HG02763 (cell line): Measurements from ENCODE around the gene SRR.
"Not testable (repeated sequence)": the region's sequence is repeated elsewhere in the genome, so short reads cannot be mapped to it uniquely, and the experiment has no call there.

Source experiments
- ATAC-seq: cut with Tn5 transposase; IDR thresholded peaks from one replicate; pipeline ENCODE4 v1.9.1; 2021; ENCODE audit warnings: mild to moderate bottlenecking, moderate library complexity; ENCODE audit not compliant: unreplicated experiment

SRR gene

GRCh38 chr17:2289878-2290478, 13.8 kb upstream of the SRR start:
- ATAC-seq, result no peak

- ATAC-seq, result no peak
Measured at GRCh38 chr17:2292100-2292499, 11.7 kb upstream of the SRR start.

- ATAC-seq, result no peak
Measured at GRCh38 chr17:2295575-2295974, 8.2 kb upstream of the SRR start.

GRCh38 chr17:2297023-2297422, 6.7 kb upstream of the SRR start:
- no peak for ATAC-seq

GRCh38 chr17:2299136-2299535, 4.6 kb upstream of the SRR start:
- ATAC-seq, result no peak

GRCh38 chr17:2299756-2300155, 4.0 kb upstream of the SRR start:
- ATAC-seq, result no peak

- peak; percentile 5 for ATAC-seq
Measured at GRCh38 chr17:2302778-2303203, 959 bp upstream of the SRR start.

GRCh38 chr17:2304931-2305330, 1.2 kb downstream of the SRR start:
- no peak for ATAC-seq

- ATAC-seq, result no peak
Measured at GRCh38 chr17:2309338-2310154, 5.8 kb downstream of the SRR start.

GRCh38 chr17:2312736-2313135, 9.0 kb downstream of the SRR start:
- no peak for ATAC-seq

GRCh38 chr17:2316916-2317205, 13.1 kb downstream of the SRR start:
- ATAC-seq, result not testable (repeated sequence)

GRCh38 chr17:2317796-2318195, 14.0 kb downstream of the SRR start:
- no peak for ATAC-seq

- no peak for ATAC-seq
Measured at GRCh38 chr17:2319051-2319450, 15.3 kb downstream of the SRR start.

- no peak for ATAC-seq
Measured at GRCh38 chr17:2321399-2321798, 17.6 kb downstream of the SRR start.

GRCh38 chr17:2323629-2324314, 20.0 kb downstream of the SRR start:
- no peak for ATAC-seq

GRCh38 chr17:2331303-2331702, 27.6 kb downstream of the SRR start:
- no peak for ATAC-seq

GRCh38 chr17:2335726-2336214, 32.0 kb downstream of the SRR start:
- no peak for ATAC-seq

GRCh38 chr17:2336215-2336851, 32.6 kb downstream of the SRR start, which contains the start of gene TSR1:
TSR1 (minus strand) TSS chr17:2336457; CDS start chr17:2336427, 30 bp downstream.
- ATAC-seq, result peak; percentile 65

- ATAC-seq, result no peak
Measured at GRCh38 chr17:2336852-2337543, 33.2 kb downstream of the SRR start, which contains the start of gene SGSM2. SGSM2 (plus strand) TSS chr17:2337501; CDS start chr17:2337689, 188 bp downstream.

GRCh38 chr17:2337544-2338314, 34.0 kb downstream of the SRR start:
- no peak for ATAC-seq
